GM13976 (cell line): ENCODE measurements around the gene KCNMA1.
"Not testable (repeated sequence)": the region's sequence is repeated elsewhere in the genome, so short reads cannot be mapped to it uniquely, and the experiment has no call there.

Source experiments
- DNase-seq: peaks from one replicate; pipeline ENCODE4 v3.0.0; 2012; ENCODE audit warnings: low spot score
- in situ Hi-C: fragments of 300-500 bp; cut with MboI; formaldehyde crosslinking; loops from one replicate; pipeline ENCODE4 v1.12.0; 2022; ENCODE audit warnings: low sequenced_read_pairs, mixed read lengths, inconsistent platforms; ENCODE audit not compliant: unreplicated experiment
- TF ChIP-seq, protein P1 (sequence below): IDR thresholded peaks from 2 replicates; pipeline ENCODE4 v1.5.1; 2012; ENCODE audit warnings: borderline replicate concordance, mild to moderate bottlenecking; ENCODE audit not compliant: insufficient read depth; ENCODE audit errors: extremely low read depth, missing control alignments, control extremely low read depth

Gene KCNMA1

DNA sequence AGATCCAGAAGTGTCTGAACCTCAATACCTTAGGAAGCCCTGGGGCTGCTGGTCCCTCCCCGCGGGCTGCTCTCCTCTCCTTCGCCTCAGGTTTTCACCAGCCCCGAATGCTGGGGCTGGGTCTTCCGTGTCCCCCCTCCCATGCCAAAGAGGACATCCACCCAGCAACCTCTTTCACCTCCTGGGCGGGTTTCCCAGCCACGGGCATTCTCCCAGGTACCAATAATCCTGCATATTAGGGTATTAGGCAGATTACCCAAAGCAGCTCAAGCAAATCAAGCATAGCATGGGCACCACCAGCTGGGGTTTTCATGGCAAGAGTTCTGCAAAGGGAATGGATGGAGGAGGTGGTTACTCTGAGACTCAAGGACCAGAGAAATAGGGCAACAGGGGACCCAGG is 224.4 kb downstream of the KCNMA1 start:
- TF ChIP-seq, protein P1, sequence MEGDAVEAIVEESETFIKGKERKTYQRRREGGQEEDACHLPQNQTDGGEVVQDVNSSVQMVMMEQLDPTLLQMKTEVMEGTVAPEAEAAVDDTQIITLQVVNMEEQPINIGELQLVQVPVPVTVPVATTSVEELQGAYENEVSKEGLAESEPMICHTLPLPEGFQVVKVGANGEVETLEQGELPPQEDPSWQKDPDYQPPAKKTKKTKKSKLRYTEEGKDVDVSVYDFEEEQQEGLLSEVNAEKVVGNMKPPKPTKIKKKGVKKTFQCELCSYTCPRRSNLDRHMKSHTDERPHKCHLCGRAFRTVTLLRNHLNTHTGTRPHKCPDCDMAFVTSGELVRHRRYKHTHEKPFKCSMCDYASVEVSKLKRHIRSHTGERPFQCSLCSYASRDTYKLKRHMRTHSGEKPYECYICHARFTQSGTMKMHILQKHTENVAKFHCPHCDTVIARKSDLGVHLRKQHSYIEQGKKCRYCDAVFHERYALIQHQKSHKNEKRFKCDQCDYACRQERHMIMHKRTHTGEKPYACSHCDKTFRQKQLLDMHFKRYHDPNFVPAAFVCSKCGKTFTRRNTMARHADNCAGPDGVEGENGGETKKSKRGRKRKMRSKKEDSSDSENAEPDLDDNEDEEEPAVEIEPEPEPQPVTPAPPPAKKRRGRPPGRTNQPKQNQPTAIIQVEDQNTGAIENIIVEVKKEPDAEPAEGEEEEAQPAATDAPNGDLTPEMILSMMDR, result no peak
- in situ Hi-C loops, result no loop called here
- no peak for DNase-seq

DNA sequence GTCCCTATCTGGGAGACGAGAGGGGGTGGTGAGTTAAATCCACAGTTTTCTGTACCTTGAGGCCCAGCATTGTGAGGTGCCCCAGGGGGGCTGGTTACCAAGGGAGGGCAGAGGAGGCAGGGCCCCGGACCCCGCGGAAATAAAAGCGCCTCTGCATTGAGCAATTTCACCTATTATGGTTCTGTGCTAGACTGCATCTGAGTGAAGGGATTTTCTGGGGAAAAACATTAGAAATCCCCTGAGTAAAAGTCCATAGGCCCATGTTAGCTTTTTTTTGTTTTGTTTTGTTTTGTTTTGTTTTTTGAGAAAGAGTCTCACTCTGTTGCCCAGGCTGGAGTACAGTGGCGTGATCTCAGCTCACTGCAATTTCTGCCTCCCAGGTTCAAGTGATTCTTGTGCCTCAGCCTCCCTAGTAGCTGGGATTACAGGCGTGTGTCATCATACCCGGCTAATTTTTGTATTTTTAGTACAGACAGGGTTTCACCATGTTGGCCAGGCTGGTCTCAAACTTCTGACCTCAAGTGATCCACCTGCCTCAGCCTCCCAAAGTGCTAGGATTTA is 225.0 kb downstream of the KCNMA1 start:
- in situ Hi-C loops, DNase-seq: not testable (repeated sequence)

DNA sequence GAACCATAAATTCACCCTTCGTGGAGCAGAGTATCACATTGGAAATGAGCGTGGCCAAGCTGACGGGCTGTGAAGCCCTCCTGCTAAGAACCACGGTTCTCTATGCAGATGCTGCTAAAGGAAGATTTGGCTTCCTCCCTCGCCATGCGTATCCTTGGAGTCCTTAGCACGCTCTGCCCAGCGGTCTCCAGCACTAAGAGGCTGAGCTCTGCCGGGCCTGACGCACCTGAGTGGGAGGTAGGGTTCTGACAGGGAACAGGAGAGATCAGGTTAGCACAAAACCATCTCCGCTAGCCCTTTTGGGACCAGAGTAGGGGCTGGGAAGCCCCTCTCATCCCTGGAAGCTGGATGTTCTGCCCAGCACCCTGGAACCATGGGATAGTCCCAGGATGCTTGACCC is 225.8 kb downstream of the KCNMA1 start:
- TF ChIP-seq, protein P1, result no peak
- in situ Hi-C loops, result no loop called here
- DNase-seq, result no peak

DNA sequence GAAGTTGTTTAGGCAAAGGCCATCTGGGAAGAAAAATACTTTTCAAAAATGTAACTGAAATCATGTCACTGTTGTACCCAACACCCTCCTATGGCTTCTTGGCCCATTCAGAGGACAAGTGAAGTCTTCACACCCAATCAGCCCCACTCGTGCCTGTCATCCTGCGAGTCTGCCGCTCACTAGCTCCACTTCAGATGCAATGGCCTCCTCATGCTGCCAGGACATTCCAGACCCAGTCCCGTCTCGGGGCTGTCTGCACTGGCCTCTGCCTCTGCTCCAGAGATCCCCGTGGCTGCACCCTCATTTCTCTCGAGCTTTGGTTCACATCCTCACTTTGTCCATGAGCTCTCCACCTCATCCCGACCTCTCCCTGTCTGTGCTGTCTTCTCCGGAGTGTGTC is 227.1 kb downstream of the KCNMA1 start:
- TF ChIP-seq, protein P1, result no peak
- in situ Hi-C loops, result no loop called here
- DNase-seq, result no peak

DNA sequence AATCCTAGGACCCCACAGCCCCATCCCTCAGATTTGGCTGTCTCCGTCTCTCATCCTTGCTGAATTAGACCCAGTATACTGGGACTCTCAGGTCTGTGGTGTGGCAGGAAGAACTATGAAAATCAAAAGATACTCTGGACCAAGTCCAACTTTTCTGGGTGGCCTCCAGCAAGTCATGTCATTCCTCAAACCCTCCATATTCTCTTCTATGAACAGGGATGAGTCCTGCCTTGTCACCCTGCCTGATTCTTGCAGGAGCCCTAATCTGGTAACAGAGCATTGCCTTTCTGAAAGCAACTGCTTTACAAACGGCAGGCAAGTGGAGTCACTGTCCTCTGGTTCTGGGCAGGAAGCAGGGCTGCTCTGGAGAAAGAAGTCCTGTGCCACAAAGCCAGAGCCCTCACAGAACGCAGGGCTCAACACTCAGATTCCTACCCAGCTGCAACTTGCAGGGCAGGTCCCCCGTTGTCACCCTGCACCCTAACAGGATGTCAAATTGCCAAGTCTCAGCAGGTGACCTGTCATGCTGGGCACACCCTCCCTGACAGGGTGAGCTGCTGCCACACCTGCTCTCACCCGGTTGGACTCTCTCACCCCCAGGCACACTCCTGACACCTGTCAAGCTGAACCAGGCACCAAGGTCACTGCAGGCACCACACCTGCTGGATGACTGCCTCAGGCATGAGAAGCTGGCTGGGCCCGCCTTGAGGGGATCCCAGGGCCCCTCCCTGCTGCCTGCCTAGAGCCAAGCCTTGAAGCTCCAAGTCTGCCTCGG is 227.7 kb downstream of the KCNMA1 start:
- TF ChIP-seq, protein P1, result no peak
- in situ Hi-C loops, result no loop called here
- DNase-seq, result no peak

DNA sequence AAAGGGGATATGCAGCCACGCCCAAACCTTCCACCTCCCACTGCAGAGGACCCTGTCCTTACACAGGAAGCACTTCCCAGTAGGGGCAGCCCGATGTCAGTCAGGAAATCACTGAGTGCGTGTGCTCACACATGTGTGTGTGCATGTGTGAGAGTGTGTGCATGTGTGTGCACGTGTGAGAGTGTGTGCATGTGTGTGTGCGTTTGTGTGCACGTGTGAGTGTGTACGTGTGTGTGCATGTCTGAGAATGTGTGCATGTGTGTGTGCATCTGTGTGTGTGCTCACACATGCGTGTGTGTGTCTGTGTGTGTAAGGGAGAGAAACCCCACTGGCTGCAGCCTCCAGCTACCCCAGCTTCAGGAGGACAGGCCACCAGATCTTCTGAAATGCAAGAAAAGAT is 229.3 kb downstream of the KCNMA1 start:
- no peak for DNase-seq
- in situ Hi-C loops, result no loop called here
- TF ChIP-seq, protein P1, result no peak

DNA sequence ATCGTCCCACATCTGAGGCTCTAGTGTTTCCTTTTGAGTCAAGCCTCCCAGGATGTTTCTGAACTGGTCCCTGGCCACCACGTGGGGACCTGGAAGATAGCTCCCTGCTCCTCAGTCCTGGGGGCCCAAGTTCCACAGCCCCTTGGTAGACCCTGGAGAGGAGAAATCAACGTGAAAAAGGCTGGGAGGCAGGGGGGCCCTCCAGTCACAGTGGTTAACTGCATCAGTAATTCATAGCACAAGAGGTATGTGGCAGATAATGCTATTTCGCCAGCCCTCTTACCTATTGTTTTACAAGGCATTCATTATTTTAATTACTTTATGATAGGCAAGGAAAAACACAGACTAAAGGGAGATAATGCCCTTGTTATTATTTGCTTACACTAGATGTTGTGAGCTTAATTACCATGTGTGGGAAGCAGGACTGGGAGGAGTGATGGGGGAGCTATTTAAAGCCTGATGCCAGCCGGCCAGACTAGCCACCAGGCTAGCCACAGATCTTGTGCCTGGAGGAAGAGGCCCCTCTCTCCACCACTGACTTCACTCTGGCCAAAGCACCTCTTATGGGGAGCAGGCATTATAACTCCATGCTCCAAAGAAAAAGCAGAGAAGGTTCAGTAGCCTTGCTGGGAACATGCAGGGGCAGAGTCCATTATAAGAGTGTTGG is 230.7 kb downstream of the KCNMA1 start:
- TF ChIP-seq, protein P1, result no peak
- in situ Hi-C loops, result no loop called here
- no peak for DNase-seq
